SK-N-SH (cell line): ENCODE data around the gene LY6G6D. TPM values are rescaled to one million over a fixed set of nuclear protein-coding genes. Genes with fewer than 3 reads are reported as not detected.

Experiments used
- CTCF ChIA-PET: fragments of 300-600, 350-600 bp; formaldehyde crosslinking; extraction: SDS; loops from one replicate; lab custom pipeline; 2021; lab: Yijun Ruan, JAX
- POLR2A ChIA-PET: fragments of 350-600 bp; sonication (Branson Sonifier 250); formaldehyde crosslinking; extraction: SDS; loops from one replicate; lab custom pipeline; 2020; ENCODE audit warnings: antibody characterized with exemption, inconsistent platforms; lab: Yijun Ruan, JAX
- DNase-seq: peaks from one replicate; pipeline ENCODE4 v3.0.0; 2012
- H2AFZ ChIP-seq: fragments of 200-600 bp; sonication (generic); 2 replicates; pipeline ENCODE4 v1.8.1; 2016; ENCODE audit warnings: antibody characterized with exemption, mild to moderate bottlenecking, low read depth
- H3F3A ChIP-seq: fragments of 200-600 bp; sonication (generic); replicated peaks from 2 replicates; pipeline ENCODE3; 2016; ENCODE audit warnings: antibody characterized with exemption, mild to moderate bottlenecking; ENCODE audit not compliant: insufficient read depth
- H3K27ac ChIP-seq, 2 experiments: fragments of 200-500 bp in 1 of 2; fragments of 200-600 bp in 1 of 2; sonication (Bioruptor generic) in 1 of 2; sonication (generic), shearing (Covaris generic) in 1 of 2; 2 replicates each; pipeline versions ENCODE4 v1.5.1 to v1.6.1; 2014 to 2016; ENCODE audit warnings: low read depth in 2 of 2, inconsistent platforms in 1 of 2, low read length in 1 of 2, mild to moderate bottlenecking in 1 of 2, mixed read lengths in 1 of 2
- H3K27me3 ChIP-seq: fragments of 200-600 bp; sonication (generic), shearing (Covaris generic); 2 replicates; pipeline ENCODE4 v1.6.1; 2016; ENCODE audit warnings: mixed run types; ENCODE audit not compliant: insufficient read depth
- H3K36me3 ChIP-seq, 2 experiments: fragments of 200-500 bp in 1 of 2; fragments of 200-600 bp in 1 of 2; sonication (Bioruptor generic) in 1 of 2; sonication (generic) in 1 of 2; replicated peaks in 1 of 2; 2 replicates each; pipeline versions ENCODE3 to v1.5.1; 2014 to 2016; ENCODE audit warnings: low read length in 1 of 2, mild to moderate bottlenecking in 1 of 2; ENCODE audit not compliant: insufficient read depth in 2 of 2, control insufficient read depth in 1 of 2
- H3K4me1 ChIP-seq, 2 experiments: fragments of 200-500 bp in 1 of 2; fragments of 200-600 bp in 1 of 2; sonication (Bioruptor generic) in 1 of 2; sonication (generic), shearing (Covaris generic) in 1 of 2; 2 replicates each; pipeline versions ENCODE4 v1.5.1 to v1.6.1; 2014 to 2016; ENCODE audit warnings: low read depth in 1 of 2, low read length in 1 of 2, mixed run types in 1 of 2; ENCODE audit not compliant: insufficient read depth in 2 of 2, control insufficient read depth in 1 of 2
- H3K4me2 ChIP-seq: fragments of 200-600 bp; sonication (generic), shearing (Covaris generic); 2 replicates; pipeline ENCODE4 v1.6.1; 2017; ENCODE audit warnings: mixed run types
- H3K4me3 ChIP-seq, 2 experiments: fragments of 200-500 bp in 1 of 2; fragments of 200-600 bp in 1 of 2; sonication (Bioruptor generic) in 1 of 2; sonication (generic), shearing (Covaris generic) in 1 of 2; 2 replicates each; pipeline versions ENCODE4 v1.5.1 to v1.8.1; 2014 to 2016; ENCODE audit warnings: low read depth in 2 of 2, inconsistent platforms in 1 of 2, low read length in 1 of 2, mild to moderate bottlenecking in 1 of 2, mixed read lengths in 1 of 2, moderate library complexity in 1 of 2
- H3K79me2 ChIP-seq: fragments of 200-600 bp; sonication (generic); 2 replicates; pipeline ENCODE4 v1.8.1; 2017; ENCODE audit warnings: mild to moderate bottlenecking; ENCODE audit not compliant: insufficient read depth
- H3K9ac ChIP-seq: fragments of 200-600 bp; sonication (generic); 2 replicates; pipeline ENCODE4 v1.6.1; 2017; ENCODE audit warnings: mixed run types
- H3K9me2 ChIP-seq: fragments of 200-600 bp; sonication (generic); 2 replicates; pipeline ENCODE4 v1.6.1; 2017; ENCODE audit warnings: mixed run types
- H3K9me3 ChIP-seq: fragments of 200-600 bp; sonication (generic); 2 replicates; pipeline ENCODE4 v1.6.1; 2017; ENCODE audit warnings: mixed run types, mild to moderate bottlenecking, moderate library complexity
- H4K20me1 ChIP-seq: fragments of 200-600 bp; sonication (generic); 2 replicates; pipeline ENCODE4 v1.6.1; 2017; ENCODE audit warnings: mild to moderate bottlenecking, mixed run types; ENCODE audit not compliant: insufficient read depth
- CHD2 ChIP-seq: fragments of 150-350 bp; IDR thresholded peaks from 2 replicates; pipeline ENCODE4 v1.6.1; 2018; ENCODE audit warnings: low read length; ENCODE audit not compliant: partially characterized antibody
- CTCF ChIP-seq: fragments of 200-600 bp; sonication (generic); IDR thresholded peaks from 2 replicates; pipeline ENCODE4 v1.6.1; 2017; ENCODE audit warnings: antibody characterized with exemption, mild to moderate bottlenecking, moderate library complexity
- FOSL2 ChIP-seq: IDR thresholded peaks from 2 replicates; pipeline ENCODE4 v1.4.0; 2012; ENCODE audit warnings: low read depth, mild to moderate bottlenecking, moderate library complexity, borderline replicate concordance
- FOXJ3 ChIP-seq: sonication (generic); formaldehyde crosslinking; IDR thresholded peaks from 2 replicates; pipeline ENCODE4 v1.5.1; 2020; ENCODE audit warnings: mild to moderate bottlenecking, missing genetic modification reagents
- FOXM1 ChIP-seq: IDR thresholded peaks from 2 replicates; pipeline ENCODE4 v1.4.0; 2012; ENCODE audit warnings: low read depth, mild to moderate bottlenecking
- GATA2 ChIP-seq: sonication (generic); formaldehyde crosslinking; IDR thresholded peaks from 2 replicates; pipeline ENCODE4 v1.5.0; 2020; ENCODE audit warnings: mild to moderate bottlenecking, missing genetic modification reagents
- JUND ChIP-seq: IDR thresholded peaks from 2 replicates; pipeline ENCODE4 v1.4.0; 2012
- MAX ChIP-seq: IDR thresholded peaks from 2 replicates; pipeline ENCODE4 v1.4.0; 2012; ENCODE audit warnings: low read depth
- MEF2A ChIP-seq: IDR thresholded peaks from 2 replicates; pipeline ENCODE4 v1.4.0; 2012; ENCODE audit warnings: low read depth, borderline replicate concordance
- RCOR1 ChIP-seq: fragments of 150-350 bp; IDR thresholded peaks from 2 replicates; pipeline ENCODE4 v1.6.1; 2017; ENCODE audit warnings: antibody characterized with exemption, low read length
- RXRA ChIP-seq: IDR thresholded peaks from 2 replicates; pipeline ENCODE4 v1.4.0; 2012; ENCODE audit warnings: low read depth, mild to moderate bottlenecking, borderline replicate concordance
- TAF1 ChIP-seq: IDR thresholded peaks from 2 replicates; pipeline ENCODE4 v1.6.1; 2012; ENCODE audit warnings: low read depth, mild to moderate bottlenecking, low read length, moderate library complexity, borderline replicate concordance
- USF1 ChIP-seq: IDR thresholded peaks from 2 replicates; pipeline ENCODE4 v1.4.0; 2012; ENCODE audit warnings: low read depth, borderline replicate concordance
- USF2 ChIP-seq: fragments of 150-350 bp; IDR thresholded peaks from 2 replicates; pipeline ENCODE4 v1.6.1; 2017; ENCODE audit warnings: antibody characterized with exemption, low read length, low read depth, borderline replicate concordance
- WGBS: methylation state at CpG from one replicate; pipeline ENCODE4 v1.1.6; 2017; ENCODE audit warnings: low lambda C conversion rate; 5-methylcytosine and 5-hydroxymethylcytosine counted together
- polyA plus RNA-seq, 3 experiments: library from polyadenylated mRNA; depleted of rRNA; stranded (reverse); fragments of >200 nt; gene quantifications; 2 replicates each; pipeline ENCODE4 v1.2.3, GENCODE V29; 2012

Gene LY6G6D
- polyA plus RNA-seq, 1 of the 3 experiments (the other 2 are of a cell fraction), result not detected

- CTCF ChIA-PET, result interaction anchor here (1.2 to 1.8 kb wide), 2 partner anchors 11 to 81 kb away, joined by 4 to 5 read pairs; no protein-coding TSS in a partner anchor
- H3K9ac ChIP-seq, result no peak overlapping the region
- H3K79me2 ChIP-seq, result no peaks in the 10 kb centered on the region; the same call in 1 of the 2 replicates
Measured at GRCh38 chr6:31749301-31750036, 34.3 kb downstream of the LY6G6D start.

More at GRCh38 chr6:31749301-31750036, 34.3 kb downstream of the LY6G6D start:
- Histone ChIP-seq H3K9me3 (no peaks in the 10 kb centered on the region), H3F3A (peaks cover 25% of the 10 kb centered on the region), H4K20me1 (no peaks in the 10 kb centered on the region), H2AFZ (no peak overlapping the region), H3K27me3 (no peaks in the 10 kb centered on the region), H3K36me3 (peaks cover 0 to 6% of the 10 kb centered on the region in 2 experiments), H3K27ac (no peak overlapping the region), H3K4me3 (no peak overlapping the region), H3K4me2 (no peak overlapping the region), H3K4me1 (0 out of 4 replicates have a peak, but pooled peaks cover 0 to 3% of the 10 kb centered on the region in 2 experiments), H3K9me2 (no peaks in the 10 kb centered on the region)
- DNase-seq, result no peak
- no peak for TF ChIP-seq RXRA
- no peak for TF ChIP-seq RCOR1
- TF ChIP-seq USF2, result no peak
- no peak for TF ChIP-seq JUND
- TF ChIP-seq FOSL2, result no peak
- TF ChIP-seq GATA2 (CRISPR knock-in tag), result no peak
- no peak for TF ChIP-seq USF1
- TF ChIP-seq CHD2, result no peak
- no peak for TF ChIP-seq MEF2A
- TF ChIP-seq TAF1, result no peak
- no peak for TF ChIP-seq FOXJ3 (CRISPR knock-in tag)
- no peak for TF ChIP-seq MAX
- no peak for TF ChIP-seq CTCF
- TF ChIP-seq FOXM1, result no peak
- 88% methylated on average over 8 of the region's 8 CpGs for WGBS
- POLR2A ChIA-PET, result interaction anchor here (0.7 kb wide), 1 partner anchor 9 kb away, joined by 3 read pairs; no protein-coding TSS in a partner anchor
